HS-27A (cell line): ENCODE results near the gene C6orf120.
"Not testable (repeated sequence)": the region's sequence is repeated elsewhere in the genome, so short reads cannot be mapped to it uniquely, and the experiment has no call there.

Source experiments
- DNase-seq: peaks from one replicate; pipeline ENCODE4 v3.0.0-alpha.2; 2012; ENCODE audit warnings: low read depth, missing footprints

C6orf120 gene

GRCh38 chr6:169684056-169684455, 17.9 kb upstream of the C6orf120 start:
- DNase-seq, result no peak

DNA sequence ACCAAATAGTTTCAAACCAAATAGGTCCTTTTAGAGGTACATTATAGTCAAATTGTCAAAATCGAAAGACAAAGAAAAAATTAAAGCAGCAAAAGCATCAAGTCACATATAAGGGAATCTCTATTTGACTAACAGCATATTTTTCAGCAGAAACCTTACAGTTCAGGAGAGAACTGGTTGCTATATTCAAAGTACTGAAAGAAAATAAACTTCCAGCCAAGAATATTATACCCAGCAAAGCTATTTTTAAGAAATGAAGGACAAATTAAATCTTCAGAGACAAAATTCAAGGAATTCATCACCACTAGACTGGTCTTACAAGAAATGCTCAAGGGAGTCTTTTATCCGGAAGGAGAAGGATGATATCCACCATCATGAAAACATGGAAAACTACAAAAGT, 16.1 kb upstream of the C6orf120 start:
- no peak for DNase-seq

GRCh38 chr6:169689287-169689686, 12.6 kb upstream of the C6orf120 start:
- DNase-seq, result no peak

DNA sequence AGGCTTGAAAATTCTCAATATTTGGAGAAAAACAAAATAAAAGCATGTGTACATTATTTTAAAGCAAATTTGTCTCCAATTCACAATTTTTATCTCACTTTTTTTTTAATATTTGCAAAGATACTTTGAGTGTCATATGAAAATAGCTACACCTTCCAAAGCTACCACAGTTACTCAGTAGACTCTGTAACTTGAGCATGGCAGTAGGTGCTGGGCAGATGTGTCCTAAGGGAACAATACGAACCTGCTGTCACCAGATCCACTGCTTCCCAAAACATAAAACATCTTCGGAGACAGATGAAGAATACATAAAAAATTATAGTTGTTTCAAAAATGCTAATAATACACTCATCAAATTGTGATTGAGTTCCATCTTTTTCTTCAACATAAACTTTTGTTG, 10.7 kb upstream of the C6orf120 start:
- no peak for DNase-seq

DNA sequence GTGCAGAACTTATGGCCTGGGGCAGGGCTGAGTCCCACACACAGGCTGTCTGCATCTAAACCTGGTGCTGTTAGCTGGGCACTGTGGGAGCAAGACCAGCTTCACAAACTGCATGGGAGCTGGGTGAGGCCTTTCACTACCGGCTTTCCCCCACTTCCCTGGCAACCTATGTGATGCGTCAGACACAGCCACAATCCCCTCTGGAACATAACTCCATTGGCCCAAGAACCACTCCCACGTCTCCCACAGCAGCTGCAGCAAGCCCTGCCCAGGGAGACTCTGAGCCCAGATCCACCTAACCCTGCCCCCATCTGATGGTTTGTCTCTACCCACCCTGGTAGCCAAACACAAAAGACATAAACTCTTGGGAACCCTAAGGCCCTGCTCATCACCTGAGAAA, 9.4 kb upstream of the C6orf120 start:
- DNase-seq, result no peak

- DNase-seq, result no peak
Observed at GRCh38 chr6:169695131-169695530, 6.8 kb upstream of the C6orf120 start.

GRCh38 chr6:169697115-169697514, 4.8 kb upstream of the C6orf120 start:
- DNase-seq, result not testable (repeated sequence)

DNA sequence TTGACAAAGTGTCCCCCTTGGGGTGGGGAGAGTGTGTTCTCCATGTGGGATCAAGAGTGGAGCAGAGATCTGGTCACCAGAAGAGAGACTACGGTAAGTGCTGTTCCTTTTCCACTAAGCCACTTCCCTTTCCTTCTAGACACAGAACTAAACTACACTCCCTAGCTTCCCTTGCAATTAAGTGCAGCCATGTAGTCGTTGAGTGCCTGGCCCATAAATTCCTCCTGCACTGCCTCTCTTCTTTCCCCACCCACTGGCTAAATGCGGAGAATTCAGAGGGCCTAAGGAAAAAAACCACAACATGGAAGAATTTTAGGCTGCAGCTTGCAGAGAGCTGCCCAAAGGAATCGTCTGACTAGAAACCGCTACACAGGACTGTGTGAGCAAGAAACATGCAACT, 1.6 kb upstream of the C6orf120 start:
- no peak for DNase-seq

- DNase-seq, result no peak
Observed at GRCh38 chr6:169701311-169701953, 494 bp upstream of the C6orf120 start.

GRCh38 chr6:169702840-169703246, 917 bp downstream of the C6orf120 start:
- no peak for DNase-seq

DNA sequence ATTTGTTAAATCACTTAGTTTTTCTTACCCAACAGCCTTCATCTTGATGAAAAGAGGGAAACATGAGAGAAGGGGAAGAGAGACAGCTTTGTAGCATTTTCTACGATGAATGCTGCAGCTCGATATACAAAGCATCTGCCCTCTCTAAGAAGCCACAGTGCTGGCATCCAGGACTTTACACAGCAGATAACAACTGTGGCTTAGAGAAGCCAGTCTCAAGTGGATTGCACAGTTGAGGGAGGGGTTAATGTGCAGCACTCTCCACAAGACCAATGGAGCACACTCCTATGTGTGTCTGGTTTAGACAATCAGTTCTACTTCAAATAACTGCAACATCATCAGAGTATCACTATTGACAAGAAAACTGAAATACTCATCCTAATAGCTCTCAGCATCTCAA, 5.8 kb downstream of the C6orf120 start:
- no peak for DNase-seq

- DNase-seq, result no peak
Observed at GRCh38 chr6:169709293-169709692, 7.4 kb downstream of the C6orf120 start.

DNA sequence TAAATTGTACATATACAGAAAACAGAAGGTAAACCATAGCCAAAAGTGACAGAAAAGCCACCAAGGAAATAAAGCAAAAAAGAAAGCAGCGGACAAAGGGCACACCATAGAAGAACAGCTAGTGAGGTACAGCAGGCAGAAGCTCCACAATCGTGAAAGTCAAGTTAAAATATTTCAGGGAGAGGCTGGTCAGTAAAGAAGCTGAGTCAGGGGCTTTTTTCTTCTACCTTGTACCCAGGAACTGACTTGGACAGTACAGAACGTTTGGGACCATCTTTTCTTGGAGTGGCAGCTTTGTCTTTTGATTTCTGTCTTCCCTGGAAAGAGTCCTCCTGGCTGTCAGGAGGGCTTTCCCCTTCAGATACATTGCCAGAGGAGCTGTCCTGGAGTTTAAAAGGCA, 8.1 kb downstream of the C6orf120 start:
- no peak for DNase-seq

GRCh38 chr6:169714178-169714577, 12.3 kb downstream of the C6orf120 start:
- no peak for DNase-seq

- no peak for DNase-seq
Observed at GRCh38 chr6:169714595-169714994, 12.7 kb downstream of the C6orf120 start.

DNA sequence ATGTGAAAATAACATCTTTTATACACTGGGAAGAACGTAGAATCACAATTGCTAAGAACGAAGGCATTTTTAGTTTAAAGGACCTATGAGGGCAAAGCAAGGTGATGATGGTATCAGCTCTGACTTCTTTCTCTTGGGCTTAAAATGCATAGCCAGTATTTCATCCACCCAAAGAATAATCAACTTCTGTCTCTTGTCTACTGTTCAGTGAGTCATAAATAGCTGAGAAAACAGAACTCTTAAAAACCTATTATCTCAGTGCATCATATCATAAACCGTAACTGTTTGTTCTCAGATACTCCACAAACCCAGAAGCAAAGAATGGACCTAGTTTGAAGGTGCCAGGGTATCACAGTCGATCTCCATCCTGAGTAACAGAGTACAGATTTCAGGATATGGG, 17.2 kb downstream of the C6orf120 start:
- no peak for DNase-seq

DNA sequence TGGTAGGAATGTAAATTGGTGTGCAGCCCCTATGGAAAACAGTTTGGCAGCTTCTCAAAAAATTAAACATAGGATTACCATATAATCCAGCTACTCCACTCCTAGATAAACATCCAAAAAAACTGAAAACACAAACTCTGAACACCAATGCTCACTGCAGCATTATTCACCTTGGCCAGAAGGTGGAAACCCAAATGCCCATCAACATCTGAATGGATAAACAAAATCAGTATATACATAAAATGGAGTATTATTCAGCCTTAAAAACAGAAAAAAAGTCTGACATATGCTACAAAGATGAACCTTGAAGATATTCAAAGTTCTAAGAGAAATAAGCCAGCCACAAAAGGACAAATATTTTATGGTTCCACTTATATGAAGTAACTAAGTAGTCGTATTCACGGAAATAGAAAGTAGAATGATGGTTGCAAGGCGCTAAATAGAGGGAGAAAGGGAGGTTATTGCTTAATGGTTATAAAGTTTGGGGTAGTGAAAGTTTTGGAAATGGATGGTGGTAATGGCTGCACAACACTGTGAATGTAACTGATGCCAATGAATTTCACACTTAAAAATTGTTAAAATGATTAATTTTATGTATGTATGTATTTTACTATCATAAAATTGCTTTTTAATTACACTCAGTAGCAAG, 18.4 kb downstream of the C6orf120 start:
- no peak for DNase-seq

DNA sequence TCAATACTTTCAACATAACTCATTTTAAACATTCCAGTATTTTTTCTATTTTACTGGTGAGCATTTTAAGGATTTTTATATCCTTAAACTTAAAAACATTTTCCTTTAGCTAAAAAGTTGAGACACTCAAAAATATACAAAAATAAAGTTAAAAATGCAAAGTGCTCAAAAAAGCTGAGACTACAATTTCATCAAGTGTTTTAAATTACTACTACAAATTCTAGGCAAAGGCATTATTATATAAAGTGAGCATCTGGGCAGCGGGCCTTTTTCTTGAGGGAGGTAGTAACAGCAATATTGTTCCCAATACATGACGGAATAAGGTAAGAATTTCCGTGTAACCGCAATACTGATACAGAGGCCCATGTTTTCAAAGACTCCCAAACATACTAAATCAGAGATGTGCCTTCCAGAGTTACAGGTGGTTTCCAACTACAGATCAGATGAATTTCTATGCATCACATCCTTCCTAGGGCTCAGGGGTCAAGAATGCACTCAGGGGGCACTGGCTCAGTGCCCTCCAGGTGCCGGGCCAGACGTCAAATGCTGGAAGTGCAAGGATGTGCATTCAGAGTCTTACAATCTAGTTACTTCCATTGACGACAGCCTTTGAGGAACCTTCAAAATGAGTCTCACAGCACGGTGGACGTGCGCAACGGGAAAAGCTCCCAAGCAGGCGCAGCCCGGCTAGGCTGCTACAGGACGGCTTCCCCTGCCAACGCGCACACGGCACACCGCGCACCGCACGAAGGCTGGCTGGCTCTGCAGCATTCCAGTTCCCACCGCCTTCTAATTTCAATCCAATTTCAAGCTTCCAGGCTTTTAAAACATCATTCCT, 20.7 kb downstream of the C6orf120 start:
- DNase-seq, result peak; percentile 40

- peak; percentile 48 for DNase-seq
Observed at GRCh38 chr6:169723200-169723909, 21.4 kb downstream of the C6orf120 start.

DNA sequence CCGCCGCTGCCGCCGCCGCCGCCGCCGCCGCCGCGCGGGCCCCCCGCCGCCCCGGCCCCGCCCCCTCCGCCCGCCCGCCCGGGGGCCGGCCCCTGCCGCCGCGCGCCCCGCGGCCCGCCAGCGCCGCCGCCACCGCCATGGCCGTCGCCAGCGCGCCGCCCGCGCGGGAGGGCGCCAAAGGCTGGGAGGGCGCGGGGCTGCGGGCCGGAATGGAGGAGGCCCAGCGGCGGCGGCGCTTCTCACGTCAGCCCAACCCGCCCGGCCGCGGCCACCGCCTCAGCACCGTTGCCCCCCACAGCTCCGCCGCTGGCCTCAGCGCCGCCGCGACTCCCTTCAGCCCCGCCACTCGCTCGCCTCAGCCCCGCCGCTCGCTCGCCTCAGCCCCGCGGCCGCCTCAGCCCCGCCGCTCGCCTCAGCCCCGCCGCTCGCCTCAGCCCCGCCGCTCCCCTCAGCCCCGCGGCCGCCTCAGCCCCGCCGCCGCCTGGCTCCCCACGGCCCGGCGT, 22.1 kb downstream of the C6orf120 start:
- DNase-seq, result no peak

DNA sequence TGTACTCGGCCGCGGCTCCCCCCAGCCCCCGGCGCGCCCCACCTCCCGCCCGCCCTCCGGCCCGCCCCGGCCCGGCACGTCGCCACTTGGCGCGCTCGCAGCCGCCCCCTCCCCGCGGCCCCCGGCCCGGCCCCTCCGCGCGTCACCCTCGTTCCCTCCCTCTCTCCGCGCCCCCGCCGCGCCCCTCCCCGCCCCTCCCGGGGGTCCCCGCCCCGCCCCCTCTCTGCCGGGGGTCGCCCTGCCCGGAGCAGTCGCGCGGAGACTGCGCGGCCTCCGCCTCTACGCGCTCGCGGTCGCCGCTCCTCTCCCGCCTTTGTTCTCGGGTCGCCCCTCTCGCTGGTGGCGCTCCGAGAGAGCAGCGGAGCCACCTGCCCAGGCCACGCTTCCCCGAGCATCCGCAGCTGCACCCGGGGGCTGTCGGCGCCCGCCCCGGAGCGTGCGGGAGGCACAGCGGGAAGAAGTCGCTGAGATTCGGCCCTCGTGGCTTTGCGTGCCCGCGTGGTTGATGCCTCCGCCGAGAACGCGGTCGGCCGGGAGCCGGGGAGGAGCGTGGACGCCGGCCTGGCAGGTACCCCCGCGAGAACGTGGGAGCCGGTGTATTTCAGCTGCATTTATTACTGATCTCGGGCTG, 22.7 kb downstream of the C6orf120 start, which contains the start of gene PHF10:
Gene PHF10 (minus strand): TSS at position 7 of the 631 bp plus-strand sequence. CDS start 569 bp downstream, outside the sequence.
- no peak for DNase-seq
